ENCODE results near the gene DLK2.
"Not testable (repeated sequence)": the region's sequence is repeated elsewhere in the genome, so short reads cannot be mapped to it uniquely, and the experiment has no call there.

DLK2 gene

GRCh38 chr6:43465948-43466347, 10.6 kb upstream of the DLK2 start:
- no peak overlapping the region for H3K4me3 ChIP-seq (ENCODE audit: control insufficient read depth, low read depth, low read length)
- DNase-seq (ENCODE audit: low read depth), result peak; percentile 30
- TF ChIP-seq CTCF (conservative IDR thresholded peaks at IDR 0.05; ENCODE audit: control insufficient read depth, insufficient read depth, low read depth, low read length), result no peak

GRCh38 chr6:43464337-43464736, 9.0 kb upstream of the DLK2 start:
- H3K4me3 ChIP-seq (ENCODE audit: control insufficient read depth, low read depth, low read length), result no peak overlapping the region
- no peak for TF ChIP-seq CTCF (conservative IDR thresholded peaks at IDR 0.05; ENCODE audit: control insufficient read depth, insufficient read depth, low read depth, low read length)

GRCh38 chr6:43461936-43462335, 6.6 kb upstream of the DLK2 start:
- H3K4me3 ChIP-seq (ENCODE audit: control insufficient read depth, low read depth, low read length), result no peak overlapping the region
- TF ChIP-seq CTCF (conservative IDR thresholded peaks at IDR 0.05; ENCODE audit: control insufficient read depth, insufficient read depth, low read depth, low read length), result no peak
- DNase-seq (ENCODE audit: low read depth), result no peak

More at GRCh38 chr6:43464337-43464736, 9.0 kb upstream of the DLK2 start:
- DNase-seq (ENCODE audit: low read depth), result no peak

- no peak for DNase-seq (ENCODE audit: low read depth)
- TF ChIP-seq CTCF (conservative IDR thresholded peaks at IDR 0.05; ENCODE audit: control insufficient read depth, insufficient read depth, low read depth, low read length), result no peak
- H3K4me3 ChIP-seq (ENCODE audit: control insufficient read depth, low read depth, low read length), result no peak overlapping the region
Observed at GRCh38 chr6:43460032-43460431, 4.7 kb upstream of the DLK2 start.

GRCh38 chr6:43459535-43459934, 4.2 kb upstream of the DLK2 start:
- DNase-seq (ENCODE audit: low read depth), result no peak
- no peak for TF ChIP-seq CTCF (conservative IDR thresholded peaks at IDR 0.05; ENCODE audit: control insufficient read depth, insufficient read depth, low read depth, low read length)
- H3K4me3 ChIP-seq (ENCODE audit: control insufficient read depth, low read depth, low read length), result no peak overlapping the region

GRCh38 chr6:43458154-43458553, 2.8 kb upstream of the DLK2 start:
- not testable (repeated sequence) for DNase-seq (ENCODE audit: low read depth); H3K4me3 ChIP-seq (ENCODE audit: control insufficient read depth, low read depth, low read length)

- no peak overlapping the region for H3K4me3 ChIP-seq (ENCODE audit: control insufficient read depth, low read depth, low read length)
- no peak for DNase-seq (ENCODE audit: low read depth)
Observed at GRCh38 chr6:43457643-43458042, 2.3 kb upstream of the DLK2 start.

More at GRCh38 chr6:43457643-43458042, 2.3 kb upstream of the DLK2 start:
- TF ChIP-seq CTCF (conservative IDR thresholded peaks at IDR 0.05; ENCODE audit: control insufficient read depth, insufficient read depth, low read depth, low read length), result no peak
